NCI-H1092 treated with DMSO at 0.1 percent for 48 hours (cell line): ENCODE measurements around the gene ADARB2.
A peak's percentile ranks its signal among the peaks of the same experiment; 100 is the strongest.

Source experiments
- DNase-seq: peaks from one replicate; lab custom pipeline; 2025; lab: John Stamatoyannopoulos, UW

ADARB2 gene

DNA sequence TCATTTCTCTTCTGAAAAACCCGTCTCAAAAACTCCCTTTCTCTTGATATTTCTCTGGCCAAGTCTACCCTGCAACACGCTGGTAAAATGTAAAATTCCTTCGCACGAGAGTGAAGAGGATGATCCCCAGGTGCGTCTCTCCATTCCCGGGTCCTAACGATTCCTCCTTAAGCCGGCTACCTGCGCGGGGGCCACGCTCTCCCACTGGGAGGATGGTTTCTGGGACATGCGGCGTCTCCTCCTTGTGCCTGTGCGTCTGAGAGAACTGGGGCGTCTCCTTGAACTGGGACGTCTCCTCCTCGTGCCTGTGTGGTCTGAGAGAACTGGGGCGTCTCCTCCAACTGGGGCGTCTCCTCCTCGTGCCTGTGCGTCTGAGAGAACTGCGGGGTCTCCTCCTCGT, 531.2 kb downstream of the ADARB2 start:
- no peak for DNase-seq

DNA sequence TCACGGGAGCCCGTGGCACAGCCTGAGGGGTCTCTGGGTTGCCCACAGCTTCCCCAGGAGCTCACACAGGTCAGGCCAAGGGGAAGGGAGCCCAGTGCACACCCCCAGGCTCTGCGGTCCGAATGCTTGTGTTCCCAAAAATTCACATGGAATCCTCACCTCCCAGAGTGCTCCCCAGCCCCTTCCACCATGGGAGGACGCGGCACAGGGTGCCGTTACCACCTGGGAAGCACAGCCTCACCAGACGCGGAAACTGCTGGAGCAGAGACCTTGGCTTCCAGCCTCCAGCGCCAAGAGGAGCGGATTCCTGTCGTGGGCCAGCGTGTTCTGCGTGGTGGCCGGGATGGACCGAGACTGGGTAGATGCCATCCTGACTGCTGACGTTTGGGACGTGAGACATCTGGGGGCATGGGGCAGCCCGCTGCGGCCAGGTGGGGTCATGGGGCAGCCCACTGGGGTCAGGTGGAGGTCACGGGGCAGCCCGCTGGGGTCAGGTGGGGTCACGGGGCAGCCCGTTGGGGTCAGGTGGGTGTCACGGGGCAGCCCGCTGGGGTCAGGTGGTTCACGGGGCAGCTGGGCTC, 531.8 kb downstream of the ADARB2 start:
- DNase-seq = no peak

DNA sequence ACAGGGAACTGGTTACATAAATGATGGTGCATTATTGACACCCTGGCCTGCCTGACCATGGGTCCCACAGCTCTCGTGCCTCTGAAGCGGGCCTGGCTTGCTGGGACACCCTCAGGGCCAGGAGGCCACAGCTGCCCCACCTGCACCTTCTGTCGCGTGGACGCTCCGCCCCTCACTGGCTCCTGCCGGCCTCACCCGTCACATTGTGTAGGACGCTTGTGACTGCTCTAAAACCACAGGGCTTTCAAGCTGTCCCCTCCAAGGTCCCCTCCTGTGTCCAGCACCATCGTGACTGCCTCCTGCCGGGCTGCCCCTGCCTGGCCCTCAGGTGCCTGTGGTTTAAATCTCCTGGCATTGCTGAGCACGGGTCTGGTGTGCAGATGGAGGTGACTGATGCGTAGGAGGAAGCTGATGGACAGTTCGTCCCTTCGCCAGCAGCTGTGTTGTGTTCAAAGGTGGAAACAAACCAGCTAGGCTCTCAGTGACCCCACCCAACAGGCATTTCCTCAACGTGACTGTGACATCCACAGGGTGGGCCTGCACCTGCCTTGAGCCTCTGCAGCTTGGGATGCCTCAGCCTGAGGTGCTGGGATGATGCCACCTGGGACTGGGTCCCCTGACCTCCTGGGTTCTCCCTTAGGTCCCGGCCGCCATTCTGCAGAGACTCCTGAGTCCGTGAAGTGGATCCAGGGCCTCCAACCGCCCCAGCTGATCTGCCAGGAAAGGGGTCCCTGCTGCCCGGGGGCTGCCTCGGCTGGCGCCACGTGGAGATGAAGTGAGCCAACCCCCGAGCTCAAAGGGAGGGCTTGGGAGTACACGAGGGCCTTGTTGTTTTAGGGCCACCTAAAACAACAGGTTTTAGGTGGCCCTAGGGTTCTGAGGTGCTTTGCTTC, 532.6 kb downstream of the ADARB2 start:
- no peak for DNase-seq

DNA sequence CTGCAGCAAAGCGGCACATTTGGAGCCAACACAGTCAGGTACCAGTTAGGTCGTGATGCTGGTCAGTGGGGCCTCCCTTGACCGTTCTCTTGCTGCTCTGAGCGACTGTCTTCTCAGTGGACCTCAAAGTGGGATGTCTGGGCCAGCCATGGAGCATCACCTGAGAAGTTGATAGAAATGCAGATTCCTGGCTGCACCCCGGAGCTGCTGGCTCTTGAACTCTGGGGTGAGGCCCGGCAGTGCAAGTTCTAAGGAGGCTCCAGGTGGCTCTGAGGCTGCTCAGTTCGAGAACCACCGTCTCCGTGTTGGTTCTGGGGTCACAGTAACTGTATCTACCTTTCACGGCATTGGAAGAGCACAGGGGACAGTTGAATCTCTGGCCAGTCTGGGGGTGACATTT, 533.6 kb downstream of the ADARB2 start:
- no peak for DNase-seq

DNA sequence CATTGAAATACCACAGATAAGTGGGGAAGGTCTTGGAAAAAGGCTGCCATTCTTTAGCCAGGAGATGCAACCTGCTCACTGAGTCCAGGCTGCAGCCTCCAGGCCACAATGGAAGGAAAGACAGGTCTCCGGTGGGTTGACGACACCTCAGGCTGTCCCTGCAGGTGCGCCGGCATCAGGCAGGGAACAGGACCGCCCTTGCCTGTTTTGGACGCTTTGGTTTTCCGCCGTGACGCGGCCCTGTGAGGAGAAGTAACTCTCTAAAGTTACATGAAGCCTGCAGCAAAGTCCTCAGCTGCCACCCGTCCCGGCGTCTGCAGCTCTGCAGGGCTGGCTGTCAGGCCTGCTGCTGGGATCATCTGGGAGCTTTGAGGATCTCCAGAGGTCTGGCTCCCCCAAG, 534.1 kb downstream of the ADARB2 start:
- DNase-seq = no peak

DNA sequence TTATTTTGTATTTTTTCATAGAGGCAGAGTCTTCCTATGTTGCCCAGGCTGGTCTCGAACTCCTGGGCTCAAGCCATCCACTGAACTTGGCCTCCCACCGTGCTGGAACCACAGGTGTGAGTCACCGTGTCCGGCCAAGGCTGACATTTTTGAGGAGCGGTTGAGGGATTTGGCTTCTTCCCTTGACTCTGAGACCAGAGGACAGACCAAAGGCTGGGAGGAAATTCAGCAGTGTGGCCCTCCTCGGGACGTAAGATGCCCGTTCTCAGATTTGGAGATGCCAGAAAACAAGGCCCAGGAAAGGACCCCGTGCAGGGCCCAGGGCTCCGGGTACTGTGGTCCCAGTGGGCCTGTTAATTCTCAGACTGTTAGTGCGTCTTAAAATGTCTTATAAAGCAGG, 535.0 kb downstream of the ADARB2 start:
- no peak for DNase-seq

DNA sequence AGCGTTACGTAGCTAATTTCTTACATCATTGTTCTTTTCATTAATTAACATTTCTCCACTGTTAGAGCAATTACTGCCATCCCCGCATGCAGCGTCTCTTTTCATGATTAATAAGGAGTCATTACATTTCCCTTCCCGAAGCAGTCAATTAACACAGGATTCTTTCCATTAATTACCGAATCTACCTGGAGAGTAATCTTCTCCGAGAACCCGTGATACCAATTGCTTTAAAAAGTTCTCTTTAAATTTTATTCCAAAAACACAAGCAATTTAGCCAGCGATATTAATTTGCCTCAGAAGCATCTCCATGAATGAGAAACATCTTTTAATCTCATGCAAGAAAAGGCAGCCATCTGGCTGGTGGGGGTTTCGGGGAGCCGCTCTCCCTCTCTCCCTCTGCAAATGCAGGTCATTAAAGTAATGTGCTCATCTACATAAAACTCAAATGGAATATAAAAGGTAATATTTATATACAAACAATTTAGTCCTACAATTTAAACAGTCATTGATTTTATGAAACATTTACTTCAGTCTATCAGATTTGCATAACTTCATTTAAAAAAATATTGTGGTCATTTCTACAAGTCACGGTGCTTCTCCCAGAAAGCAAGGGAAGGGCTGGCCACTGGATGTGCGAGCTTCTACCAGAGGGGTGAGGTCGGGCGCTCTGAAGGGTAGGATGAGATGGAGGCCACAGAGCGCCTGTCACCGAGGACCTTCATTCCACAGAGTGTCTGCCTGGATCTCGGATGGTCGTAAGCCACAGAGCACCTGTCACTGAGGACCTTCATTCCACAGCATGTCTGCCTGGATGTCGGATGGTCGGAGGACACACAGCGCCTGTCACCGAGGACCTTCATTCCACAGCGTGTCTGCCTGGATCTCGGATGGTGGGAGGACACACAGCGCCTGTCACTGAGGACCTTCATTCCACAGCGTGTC, 536.2 kb downstream of the ADARB2 start:
- no peak for DNase-seq

DNA sequence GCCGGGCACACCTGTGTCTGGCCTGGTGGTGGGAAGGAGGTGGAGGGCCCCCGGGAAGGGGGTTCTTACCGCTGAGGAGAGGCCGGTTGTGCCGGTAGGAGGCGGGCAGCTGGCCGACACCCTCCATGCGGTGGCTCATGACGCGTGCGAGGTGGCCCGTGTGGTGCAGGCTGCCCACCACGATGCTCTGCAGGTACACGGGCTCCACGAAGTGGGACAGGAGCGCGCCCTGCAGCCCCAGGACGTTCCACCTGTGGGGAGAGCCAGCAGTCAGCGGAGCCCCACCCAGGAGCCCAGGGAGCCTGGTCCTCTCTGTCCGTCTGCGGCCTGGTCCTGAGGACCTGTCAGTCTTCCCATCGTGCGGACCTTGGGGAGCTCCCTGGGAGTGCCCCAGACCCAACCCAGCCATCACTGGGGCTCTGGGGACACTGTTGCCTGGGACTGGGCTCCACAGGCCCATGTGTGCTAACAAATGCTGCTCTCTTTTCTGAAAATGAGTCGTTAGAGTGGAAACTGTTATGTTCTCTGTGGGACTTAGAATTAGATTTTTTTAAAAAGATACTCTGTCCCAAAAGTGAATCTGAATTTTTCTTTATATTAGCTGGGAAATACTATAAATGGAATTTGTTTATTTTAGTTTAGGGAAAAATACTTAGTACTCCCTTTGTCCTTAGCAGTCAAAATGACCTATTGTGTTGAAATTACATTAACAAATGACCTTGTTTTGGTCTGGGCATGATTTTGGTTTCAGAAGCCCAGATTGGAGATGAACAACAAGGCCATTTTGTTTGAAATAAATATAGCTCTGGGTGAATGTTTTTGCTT, 537.2 kb downstream of the ADARB2 start:
- no peak for DNase-seq

DNA sequence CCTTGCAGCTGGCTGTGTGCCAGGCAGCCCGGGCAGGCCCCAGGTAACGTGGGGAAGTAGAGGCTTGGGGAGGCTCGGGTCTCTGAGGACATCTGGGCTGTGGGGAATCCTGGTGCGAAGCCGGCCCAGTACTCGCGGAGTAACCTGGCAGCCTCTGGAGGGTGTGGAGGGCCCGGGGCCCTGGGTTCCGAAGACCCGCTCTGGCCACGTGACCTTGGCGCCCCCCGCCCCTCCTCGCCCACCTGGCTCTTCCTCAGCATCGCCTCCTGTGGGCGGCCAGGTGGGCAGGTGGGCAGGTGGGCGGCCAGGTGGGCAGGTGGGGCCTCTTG, 538.0 kb downstream of the ADARB2 start:
- no peak for DNase-seq

DNA sequence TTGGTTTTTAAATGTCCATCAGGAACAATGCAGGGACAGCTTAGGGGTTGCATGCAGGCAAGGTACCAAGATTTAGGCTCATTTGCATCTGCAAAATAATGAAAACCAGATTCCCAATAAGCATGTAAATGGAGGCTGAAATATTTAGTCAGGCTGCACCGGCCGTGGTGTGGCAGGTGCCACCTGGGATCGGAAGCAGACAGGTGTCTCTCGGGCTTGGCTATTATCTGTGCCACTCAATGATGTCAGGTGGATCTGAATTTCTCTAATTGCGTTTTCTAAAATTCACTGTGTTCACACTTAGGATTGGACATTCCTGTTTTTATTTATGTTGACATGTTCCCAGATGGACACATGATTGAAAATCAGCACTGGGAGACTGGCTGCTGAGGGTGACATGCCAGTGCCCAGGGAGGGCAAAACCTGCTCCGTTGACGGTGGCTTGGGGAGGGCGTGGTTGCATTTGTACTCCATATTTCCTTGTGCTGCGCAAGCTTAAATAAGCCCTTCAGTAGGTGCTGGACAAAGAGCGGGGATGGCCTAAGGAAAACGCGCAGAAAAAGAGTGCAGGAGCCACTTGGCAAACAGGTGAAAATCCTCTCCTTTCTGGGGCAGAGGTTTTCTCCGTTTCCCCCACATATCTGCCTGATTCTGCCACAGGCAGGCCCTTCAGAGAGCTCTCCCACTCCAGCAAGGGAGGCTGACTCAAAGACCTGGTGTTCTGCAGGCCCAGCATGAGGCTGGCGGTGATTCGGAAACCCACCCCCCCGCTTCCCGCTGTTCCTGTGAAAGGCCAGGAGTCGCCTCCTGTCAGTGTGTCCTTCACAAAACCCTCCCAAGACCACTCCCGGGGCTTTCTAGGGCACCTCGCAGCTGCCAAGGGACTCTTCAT, 538.6 kb downstream of the ADARB2 start:
- DNase-seq = peak; percentile 28

DNA sequence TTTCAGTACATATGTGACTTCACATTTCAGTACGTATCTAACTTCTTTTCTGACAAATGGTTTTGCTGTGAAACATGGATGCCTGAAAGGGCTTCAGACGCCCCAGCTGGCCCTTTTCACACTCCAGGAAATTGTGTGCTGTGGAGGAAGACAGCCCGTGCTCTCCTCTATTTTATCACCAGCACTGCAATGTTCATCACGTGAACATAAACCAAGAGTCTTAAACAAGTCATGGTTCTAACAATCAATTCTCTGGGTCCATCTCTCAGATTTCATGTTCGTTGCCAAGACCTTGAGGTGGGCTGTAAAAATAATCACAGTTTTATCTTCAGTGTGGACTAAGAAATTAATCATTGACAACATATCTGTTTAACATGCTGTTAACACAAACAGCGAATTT, 539.9 kb downstream of the ADARB2 start:
- DNase-seq = no peak

DNA sequence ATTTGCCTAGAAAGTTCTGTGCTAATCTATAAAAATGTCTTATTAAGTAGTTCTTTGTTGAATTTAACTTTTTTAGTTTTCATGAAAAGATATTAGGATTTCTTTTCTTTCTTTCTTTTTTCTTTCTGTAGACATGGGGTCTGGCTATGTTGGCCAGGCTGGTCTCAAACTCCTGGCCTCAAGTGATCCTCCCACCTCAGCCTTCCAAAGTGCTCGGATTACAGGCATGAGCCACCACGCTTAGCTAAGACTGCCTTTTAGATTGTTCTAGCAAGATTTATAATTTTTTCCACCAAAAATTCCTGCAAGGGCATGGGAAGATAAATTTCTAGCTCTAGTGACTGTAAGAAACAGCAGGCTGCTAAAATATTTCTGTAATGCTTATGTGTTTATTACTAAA, 540.7 kb downstream of the ADARB2 start:
- no peak for DNase-seq

DNA sequence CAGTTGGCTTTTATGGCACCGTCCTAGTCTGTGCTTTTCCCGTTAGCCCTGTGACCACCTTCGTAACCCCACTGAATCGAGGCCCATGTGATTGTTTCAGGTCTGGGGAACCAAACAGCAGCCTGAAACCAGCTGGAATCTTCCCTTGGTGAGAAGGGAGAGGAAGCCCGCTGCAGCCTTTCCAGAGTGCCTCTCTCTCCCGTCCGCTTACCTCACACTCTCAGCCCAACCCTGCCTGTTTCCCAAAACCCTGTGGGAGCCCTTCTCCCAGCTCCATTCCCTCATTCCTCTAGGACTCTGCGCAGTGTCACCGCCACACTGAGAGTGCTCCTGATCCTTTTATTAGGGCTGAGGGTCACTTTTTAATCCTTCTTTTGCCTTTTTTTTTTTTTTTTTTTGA, 541.5 kb downstream of the ADARB2 start:
- no peak for DNase-seq

DNA sequence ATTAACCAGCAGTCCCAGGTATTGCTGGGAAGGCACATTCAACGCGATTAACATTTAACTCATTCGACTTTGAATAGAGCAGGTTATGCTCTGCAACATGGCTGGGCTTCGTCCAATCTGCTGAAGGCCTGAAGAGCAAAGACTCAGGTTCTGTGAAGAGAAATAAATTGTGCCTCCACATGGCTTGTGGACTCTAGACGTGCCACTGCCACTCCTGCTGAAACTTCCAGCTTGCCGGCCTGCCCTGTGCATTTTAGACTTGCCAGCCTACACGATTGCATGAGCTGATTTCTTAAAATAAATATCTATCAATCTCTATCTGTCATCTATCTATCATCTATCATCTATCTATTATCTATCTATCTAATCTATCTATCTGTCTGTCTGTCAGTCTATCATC, 543.2 kb downstream of the ADARB2 start:
- DNase-seq = no peak

DNA sequence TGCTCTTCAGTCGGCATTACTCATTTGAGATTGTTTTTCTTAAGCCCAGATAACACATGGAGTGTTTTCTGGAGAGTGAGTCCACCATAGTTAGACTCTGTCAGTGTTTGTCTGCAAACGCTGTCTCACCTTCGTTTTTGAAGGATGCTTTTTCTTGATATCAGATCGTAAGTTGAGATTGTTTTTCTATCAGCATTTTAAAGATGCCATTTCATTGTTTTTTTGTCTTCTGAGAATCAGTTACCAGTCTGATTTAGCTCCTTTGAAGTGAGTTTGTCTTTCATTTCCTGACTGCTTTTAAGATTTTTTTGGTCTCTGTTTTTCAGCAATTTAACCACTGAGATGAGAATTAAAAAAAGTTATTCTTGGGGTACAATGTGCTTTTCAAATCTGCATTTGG, 543.8 kb downstream of the ADARB2 start:
- DNase-seq = no peak

DNA sequence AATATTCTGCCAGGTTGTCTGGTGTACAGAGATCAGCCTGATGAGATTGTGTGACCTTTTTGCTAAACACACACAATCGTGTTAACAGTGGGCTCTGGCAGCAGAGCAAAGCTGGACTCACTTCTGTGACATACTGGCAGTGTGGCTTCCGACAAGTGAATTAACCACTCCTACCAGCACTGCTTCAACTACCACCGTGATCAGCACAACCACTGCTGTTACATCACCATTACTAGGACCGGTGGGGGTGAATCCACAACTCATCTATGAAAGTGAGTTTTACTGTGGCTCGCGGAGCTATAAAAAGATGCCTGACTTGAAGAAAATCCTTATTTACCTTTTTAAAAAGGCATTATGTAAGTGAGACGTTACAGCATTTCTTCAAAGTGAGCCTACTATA, 545.6 kb downstream of the ADARB2 start:
- DNase-seq = no peak

DNA sequence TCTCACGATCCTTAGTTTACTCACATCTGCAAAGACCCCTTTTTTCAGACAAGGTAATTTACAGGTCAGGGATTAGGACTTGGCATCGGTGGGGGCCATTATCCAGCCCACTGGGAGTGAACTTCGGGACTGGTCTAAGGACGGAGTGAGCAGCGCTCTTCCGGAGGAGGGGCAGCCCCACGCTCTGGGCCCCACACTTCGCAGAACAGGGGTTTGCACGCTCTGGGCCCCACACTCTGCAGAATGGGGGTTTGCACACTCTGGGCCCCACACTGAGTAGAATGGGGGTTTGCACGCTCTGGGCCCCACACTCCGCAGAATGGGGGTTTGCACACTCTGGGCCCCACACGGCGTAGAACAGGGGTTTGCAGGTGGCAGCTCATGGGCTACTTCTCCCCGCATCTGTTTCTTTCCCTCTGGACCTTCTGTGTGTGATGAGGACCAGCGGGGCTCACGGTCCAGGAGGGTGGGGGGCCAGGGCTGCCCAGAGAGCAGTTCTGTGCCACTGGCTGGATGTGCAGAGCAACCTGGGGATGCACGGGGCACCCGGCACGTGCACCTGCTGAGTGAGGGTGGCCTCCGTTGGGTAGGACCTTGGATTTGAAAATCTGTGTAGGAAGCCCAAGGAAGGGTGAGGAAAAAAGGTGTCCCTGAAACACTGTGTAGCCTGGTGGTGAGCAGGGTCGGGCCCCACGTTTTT, 546.4 kb downstream of the ADARB2 start:
- DNase-seq = no peak

DNA sequence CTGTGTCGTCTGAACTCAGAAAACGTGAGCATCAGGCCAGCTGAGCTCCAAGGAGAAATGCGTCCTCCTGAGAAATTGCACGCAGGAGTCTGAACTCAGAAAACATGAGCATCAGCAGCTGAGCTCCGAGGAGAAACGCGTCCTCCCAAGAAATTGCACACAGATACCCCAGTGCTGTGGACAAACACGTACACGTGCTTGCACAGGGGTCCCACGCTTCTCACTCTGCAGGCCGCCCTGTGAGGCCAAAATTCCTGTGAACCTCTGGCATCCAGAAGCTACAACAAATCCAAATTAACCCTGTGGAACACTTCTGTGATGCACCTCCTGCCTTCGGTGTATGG, 547.3 kb downstream of the ADARB2 start:
- no peak for DNase-seq

DNA sequence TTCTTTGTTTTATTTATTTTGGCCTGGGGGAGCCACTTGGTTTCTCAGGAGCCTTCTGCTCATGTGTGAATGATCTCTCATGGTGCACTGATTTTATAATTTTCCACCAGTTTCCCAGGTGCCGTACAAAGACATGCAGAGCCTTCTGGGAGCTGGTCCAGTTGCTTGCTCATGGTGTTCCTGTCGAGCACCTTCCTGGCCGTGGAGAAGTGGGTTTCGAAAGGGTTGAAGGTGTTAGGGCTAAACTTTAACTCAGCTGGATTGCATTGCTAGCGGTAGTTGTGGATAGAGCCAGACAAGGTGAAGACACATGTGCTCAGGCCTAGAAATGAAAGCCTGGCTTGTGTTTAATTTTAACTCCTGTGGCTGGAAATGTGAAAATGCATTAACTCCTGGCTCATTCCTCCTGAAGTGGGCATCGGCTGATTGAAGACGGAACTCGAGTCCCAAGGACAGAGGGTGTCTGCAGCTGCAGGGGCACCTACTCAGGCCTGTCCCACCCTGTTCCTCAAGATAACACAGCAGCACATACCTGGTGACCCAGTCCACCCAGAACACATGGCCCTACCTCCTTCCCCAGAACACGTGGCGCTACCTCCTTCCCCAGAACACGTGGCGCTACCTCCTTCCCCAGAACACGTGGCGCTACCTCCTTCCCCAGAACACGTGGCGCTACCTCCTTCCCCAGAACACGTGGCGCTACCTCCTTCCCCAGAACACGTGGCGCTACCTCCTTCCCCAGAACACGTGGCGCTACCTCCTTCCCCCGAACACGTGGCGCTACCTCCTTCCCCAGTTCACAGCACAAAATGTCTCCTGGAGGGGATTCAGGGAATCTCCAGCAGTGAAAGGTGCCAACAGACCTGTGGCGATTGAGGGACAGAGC, 547.9 kb downstream of the ADARB2 start:
- no peak for DNase-seq
